Measurements from ENCODE around the gene BRPF1. TPM values are rescaled to one million over a fixed set of nuclear protein-coding genes. Genes with fewer than 3 reads are reported as not detected.

Gene BRPF1
- total RNA-seq, 4 donors from 2014 or later, result 15.6 to 35.7 (median 17.8) TPM

- no peak for DNase-seq (ENCODE audit: low spot score)
Measured at GRCh38 chr3:9780910-9781309, 49.4 kb downstream of the BRPF1 start.

GRCh38 chr3:9781551-9781950, 50.0 kb downstream of the BRPF1 start:
- ATAC-seq (ENCODE audit: low FRiP score) (no peak), DNase-seq (ENCODE audit: low spot score) (no peak)
- TF ChIP-seq CTCF (IDR thresholded peaks at IDR 0.05), result no peak

More at GRCh38 chr3:9780910-9781309, 49.4 kb downstream of the BRPF1 start:
- no peak for TF ChIP-seq CTCF (IDR thresholded peaks at IDR 0.05)
- ATAC-seq (ENCODE audit: low FRiP score), result no peak

- no peak for TF ChIP-seq CTCF (IDR thresholded peaks at IDR 0.05)
- ATAC-seq (ENCODE audit: low FRiP score) (no peak), DNase-seq (ENCODE audit: low spot score) (no peak)
Measured at GRCh38 chr3:9781978-9782603, 50.6 kb downstream of the BRPF1 start.

- DNase-seq (ENCODE audit: low spot score) (no peak), ATAC-seq (ENCODE audit: low FRiP score) (no peak)
- no peak for TF ChIP-seq CTCF (IDR thresholded peaks at IDR 0.05)
Measured at GRCh38 chr3:9782770-9783169, 51.2 kb downstream of the BRPF1 start.

- DNase-seq (ENCODE audit: low spot score), result no peak
- TF ChIP-seq CTCF (IDR thresholded peaks at IDR 0.05), result no peak
- no peak for ATAC-seq (ENCODE audit: low FRiP score)
Measured at GRCh38 chr3:9783954-9784353, 52.4 kb downstream of the BRPF1 start.

GRCh38 chr3:9784965-9785364, 53.4 kb downstream of the BRPF1 start:
- no peak for DNase-seq (ENCODE audit: low spot score)

More at GRCh38 chr3:9784965-9785364, 53.4 kb downstream of the BRPF1 start:
- no peak for TF ChIP-seq CTCF (IDR thresholded peaks at IDR 0.05)
- no peak for ATAC-seq (ENCODE audit: low FRiP score)

Measured in omental fat pad (tissue), 4 donors.